ENCODE measurements around the gene AKR1D1.

GRCh38 chr7:138079137-138079536 is 2.9 kb downstream of the AKR1D1 start:
- TF ChIP-seq, protein P1, sequence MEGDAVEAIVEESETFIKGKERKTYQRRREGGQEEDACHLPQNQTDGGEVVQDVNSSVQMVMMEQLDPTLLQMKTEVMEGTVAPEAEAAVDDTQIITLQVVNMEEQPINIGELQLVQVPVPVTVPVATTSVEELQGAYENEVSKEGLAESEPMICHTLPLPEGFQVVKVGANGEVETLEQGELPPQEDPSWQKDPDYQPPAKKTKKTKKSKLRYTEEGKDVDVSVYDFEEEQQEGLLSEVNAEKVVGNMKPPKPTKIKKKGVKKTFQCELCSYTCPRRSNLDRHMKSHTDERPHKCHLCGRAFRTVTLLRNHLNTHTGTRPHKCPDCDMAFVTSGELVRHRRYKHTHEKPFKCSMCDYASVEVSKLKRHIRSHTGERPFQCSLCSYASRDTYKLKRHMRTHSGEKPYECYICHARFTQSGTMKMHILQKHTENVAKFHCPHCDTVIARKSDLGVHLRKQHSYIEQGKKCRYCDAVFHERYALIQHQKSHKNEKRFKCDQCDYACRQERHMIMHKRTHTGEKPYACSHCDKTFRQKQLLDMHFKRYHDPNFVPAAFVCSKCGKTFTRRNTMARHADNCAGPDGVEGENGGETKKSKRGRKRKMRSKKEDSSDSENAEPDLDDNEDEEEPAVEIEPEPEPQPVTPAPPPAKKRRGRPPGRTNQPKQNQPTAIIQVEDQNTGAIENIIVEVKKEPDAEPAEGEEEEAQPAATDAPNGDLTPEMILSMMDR (IDR thresholded peaks at IDR 0.05 in 4 of 5, conservative IDR thresholded peaks at IDR 0.05 in 1 of 5), result no peak
- TF ChIP-seq POLR2A (IDR thresholded peaks at IDR 0.05), result no peak

Data from gastrocnemius medialis (tissue), 4 donors.